Measurements from ENCODE around the gene ERC1.
A peak's percentile ranks its signal among the peaks of the same experiment; 100 is the strongest.

ERC1 gene

GRCh38 chr12:1459339-1459738, 468.3 kb downstream of the ERC1 start:
- DNase-seq (ENCODE audit: insufficient read length, low spot score) (no peak), FAIRE-seq (no peak)

- FAIRE-seq (peak; percentile 92), DNase-seq (ENCODE audit: insufficient read length, low spot score) (no peak)
These were observed 472.3 kb downstream of the ERC1 start for GRCh38 chr12:1463073-1463905.

- FAIRE-seq = peak; percentile 85
- no peak for DNase-seq (ENCODE audit: insufficient read length, low spot score)
These were observed 473.9 kb downstream of the ERC1 start for GRCh38 chr12:1464925-1465324.

GRCh38 chr12:1465990-1466389, 475.0 kb downstream of the ERC1 start:
- peak; percentile 93 for FAIRE-seq
- no peak for DNase-seq (ENCODE audit: insufficient read length, low spot score)

- FAIRE-seq = no peak
These were observed 475.6 kb downstream of the ERC1 start for GRCh38 chr12:1466481-1467154.

GRCh38 chr12:1467710-1468109, 476.7 kb downstream of the ERC1 start:
- peak; percentile 69 for FAIRE-seq
- DNase-seq (ENCODE audit: insufficient read length, low spot score) = no peak

More at GRCh38 chr12:1466481-1467154, 475.6 kb downstream of the ERC1 start:
- no peak for DNase-seq (ENCODE audit: insufficient read length, low spot score)

- DNase-seq (ENCODE audit: insufficient read length, low spot score) = no peak
These were observed 478.0 kb downstream of the ERC1 start for GRCh38 chr12:1469070-1469469.

GRCh38 chr12:1470051-1470450, 479.0 kb downstream of the ERC1 start:
- DNase-seq (ENCODE audit: insufficient read length, low spot score) = no peak
- no peak for FAIRE-seq

More at GRCh38 chr12:1469070-1469469, 478.0 kb downstream of the ERC1 start:
- FAIRE-seq = no peak

- FAIRE-seq = no peak
These were observed 480.2 kb downstream of the ERC1 start for GRCh38 chr12:1471224-1471623.

GRCh38 chr12:1473418-1473817, 482.4 kb downstream of the ERC1 start:
- FAIRE-seq = peak; percentile 49
- DNase-seq (ENCODE audit: insufficient read length, low spot score) = no peak

More at GRCh38 chr12:1471224-1471623, 480.2 kb downstream of the ERC1 start:
- no peak for DNase-seq (ENCODE audit: insufficient read length, low spot score)

- DNase-seq (ENCODE audit: insufficient read length, low spot score) = peak; percentile 92
- FAIRE-seq = peak; percentile 99
These were observed 483.1 kb downstream of the ERC1 start for GRCh38 chr12:1474041-1474573.

- no peak for FAIRE-seq
- DNase-seq (ENCODE audit: insufficient read length, low spot score) = peak; percentile 62
These were observed 483.6 kb downstream of the ERC1 start for GRCh38 chr12:1474574-1475153.

GRCh38 chr12:1479645-1480044, 488.6 kb downstream of the ERC1 start:
- FAIRE-seq (peak; percentile 72), DNase-seq (ENCODE audit: insufficient read length, low spot score) (no peak)

GRCh38 chr12:1481326-1481725, 490.3 kb downstream of the ERC1 start:
- no peak for DNase-seq (ENCODE audit: insufficient read length, low spot score)

GRCh38 chr12:1481906-1482305, 490.9 kb downstream of the ERC1 start:
- FAIRE-seq (no peak), DNase-seq (ENCODE audit: insufficient read length, low spot score) (no peak)

More at GRCh38 chr12:1481326-1481725, 490.3 kb downstream of the ERC1 start:
- no peak for FAIRE-seq

- DNase-seq (ENCODE audit: insufficient read length, low spot score) = no peak
- FAIRE-seq = peak; percentile 93
These were observed 497.9 kb downstream of the ERC1 start for GRCh38 chr12:1488908-1489381.

GRCh38 chr12:1491983-1492697, 501.1 kb downstream of the ERC1 start:
- DNase-seq (ENCODE audit: insufficient read length, low spot score) (no peak), FAIRE-seq (peak; percentile 52)

- no peak for DNase-seq (ENCODE audit: insufficient read length, low spot score)
- FAIRE-seq = peak; percentile 77
These were observed 502.9 kb downstream of the ERC1 start for GRCh38 chr12:1493781-1494565.

GRCh38 chr12:1494856-1495255, 503.8 kb downstream of the ERC1 start:
- peak; percentile 77 for FAIRE-seq

More at GRCh38 chr12:1494856-1495255, 503.8 kb downstream of the ERC1 start:
- DNase-seq (ENCODE audit: insufficient read length, low spot score) = no peak
